WTC11 (cell line): ENCODE measurements around the gene PLEKHA6.

Experiments used
- CBFB ChIP-seq: sonication (generic); formaldehyde crosslinking; IDR thresholded peaks from 2 replicates; pipeline ENCODE4 v1.8.1; 2022; ENCODE audit warnings: mild to moderate bottlenecking, low read depth, missing genetic modification reagents
- CTCF ChIP-seq: fragments of 200-600 bp; IDR thresholded peaks from 2 replicates; pipeline ENCODE4 v1.8.0; 2022; ENCODE audit warnings: antibody characterized with exemption
- E2F4 ChIP-seq: sonication (generic); formaldehyde crosslinking; IDR thresholded peaks from 2 replicates; pipeline ENCODE4 v1.8.1; 2022; ENCODE audit warnings: low read depth, mild to moderate bottlenecking, moderate library complexity, missing genetic modification reagents, borderline replicate concordance
- E2F5 ChIP-seq: sonication (generic); formaldehyde crosslinking; IDR thresholded peaks from 2 replicates; pipeline ENCODE4 v1.8.1; 2022; ENCODE audit warnings: mild to moderate bottlenecking, moderate library complexity, missing genetic modification reagents
- FOXK1 ChIP-seq: sonication (generic); formaldehyde crosslinking; IDR thresholded peaks from 2 replicates; pipeline ENCODE4 v1.8.0; 2022; ENCODE audit warnings: mild to moderate bottlenecking, moderate library complexity, missing genetic modification reagents
- NFYB ChIP-seq: sonication (generic); formaldehyde crosslinking; conservative IDR thresholded peaks from 2 replicates; pipeline ENCODE4 v1.8.0; 2022; ENCODE audit warnings: low read depth, missing genetic modification reagents
- SP1 ChIP-seq: sonication (generic); formaldehyde crosslinking; conservative IDR thresholded peaks from 2 replicates; pipeline ENCODE4 v1.8.1; 2022; ENCODE audit warnings: missing genetic modification reagents
- USF1 ChIP-seq: sonication (generic); formaldehyde crosslinking; IDR thresholded peaks from 2 replicates; pipeline ENCODE4 v1.8.0; 2022; ENCODE audit warnings: mild to moderate bottlenecking, missing genetic modification reagents
- ZBTB43 ChIP-seq: sonication (generic); formaldehyde crosslinking; IDR thresholded peaks from 2 replicates; pipeline ENCODE4 v1.8.1; 2023; ENCODE audit warnings: mild to moderate bottlenecking, missing genetic modification reagents
- ZNF232 ChIP-seq: sonication (generic); formaldehyde crosslinking; IDR thresholded peaks from 2 replicates; pipeline ENCODE4 v1.8.0; 2022; ENCODE audit warnings: mild to moderate bottlenecking, missing genetic modification reagents
- ZNF263 ChIP-seq: sonication (generic); formaldehyde crosslinking; IDR thresholded peaks from 2 replicates; pipeline ENCODE4 v1.8.1; 2022; ENCODE audit warnings: low read depth, mild to moderate bottlenecking, moderate library complexity, missing genetic modification reagents
- TF ChIP-seq, protein P1 (sequence below): fragments of 250-450 bp; sonication (Bioruptor Pico); IDR thresholded peaks from 2 replicates; pipeline ENCODE4 v1.8.0; 2021; ENCODE audit warnings: mild to moderate bottlenecking
- TF ChIP-seq, protein P2 (sequence below): sonication (generic); formaldehyde crosslinking; IDR thresholded peaks from 2 replicates; pipeline ENCODE4 v1.8.0; 2022; ENCODE audit warnings: mild to moderate bottlenecking, missing genetic modification reagents

GRCh38 chr1:204321665-204322064, 38.1 kb downstream of the PLEKHA6 start:
- no peak for TF ChIP-seq ZNF232
- no peak for TF ChIP-seq CTCF
- TF ChIP-seq, protein P1, sequence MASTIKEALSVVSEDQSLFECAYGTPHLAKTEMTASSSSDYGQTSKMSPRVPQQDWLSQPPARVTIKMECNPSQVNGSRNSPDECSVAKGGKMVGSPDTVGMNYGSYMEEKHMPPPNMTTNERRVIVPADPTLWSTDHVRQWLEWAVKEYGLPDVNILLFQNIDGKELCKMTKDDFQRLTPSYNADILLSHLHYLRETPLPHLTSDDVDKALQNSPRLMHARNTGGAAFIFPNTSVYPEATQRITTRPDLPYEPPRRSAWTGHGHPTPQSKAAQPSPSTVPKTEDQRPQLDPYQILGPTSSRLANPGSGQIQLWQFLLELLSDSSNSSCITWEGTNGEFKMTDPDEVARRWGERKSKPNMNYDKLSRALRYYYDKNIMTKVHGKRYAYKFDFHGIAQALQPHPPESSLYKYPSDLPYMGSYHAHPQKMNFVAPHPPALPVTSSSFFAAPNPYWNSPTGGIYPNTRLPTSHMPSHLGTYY = no peak
- TF ChIP-seq NFYB (CRISPR knock-in tag) = no peak
- TF ChIP-seq, protein P2, sequence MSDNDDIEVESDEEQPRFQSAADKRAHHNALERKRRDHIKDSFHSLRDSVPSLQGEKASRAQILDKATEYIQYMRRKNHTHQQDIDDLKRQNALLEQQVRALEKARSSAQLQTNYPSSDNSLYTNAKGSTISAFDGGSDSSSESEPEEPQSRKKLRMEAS = no peak
- no peak for TF ChIP-seq E2F5 (CRISPR knock-in tag)
- no peak for TF ChIP-seq E2F4 (CRISPR knock-in tag)
- TF ChIP-seq USF1 (CRISPR knock-in tag) = no peak
- TF ChIP-seq ZNF263 (CRISPR knock-in tag) = no peak
- TF ChIP-seq ZBTB43 = no peak
- TF ChIP-seq SP1 (CRISPR knock-in tag) = no peak
- TF ChIP-seq FOXK1 (CRISPR knock-in tag) = no peak
- no peak for TF ChIP-seq CBFB (CRISPR knock-in tag)
